CD1c-positive myeloid dendritic cell (primary cell): ENCODE measurements around the gene NQO2.

Experiments used
- DNase-seq: peaks from one replicate; pipeline ENCODE4 v3.0.0-alpha.2; 2016; ENCODE audit errors: extremely low spot score

The NQO2 gene

DNA sequence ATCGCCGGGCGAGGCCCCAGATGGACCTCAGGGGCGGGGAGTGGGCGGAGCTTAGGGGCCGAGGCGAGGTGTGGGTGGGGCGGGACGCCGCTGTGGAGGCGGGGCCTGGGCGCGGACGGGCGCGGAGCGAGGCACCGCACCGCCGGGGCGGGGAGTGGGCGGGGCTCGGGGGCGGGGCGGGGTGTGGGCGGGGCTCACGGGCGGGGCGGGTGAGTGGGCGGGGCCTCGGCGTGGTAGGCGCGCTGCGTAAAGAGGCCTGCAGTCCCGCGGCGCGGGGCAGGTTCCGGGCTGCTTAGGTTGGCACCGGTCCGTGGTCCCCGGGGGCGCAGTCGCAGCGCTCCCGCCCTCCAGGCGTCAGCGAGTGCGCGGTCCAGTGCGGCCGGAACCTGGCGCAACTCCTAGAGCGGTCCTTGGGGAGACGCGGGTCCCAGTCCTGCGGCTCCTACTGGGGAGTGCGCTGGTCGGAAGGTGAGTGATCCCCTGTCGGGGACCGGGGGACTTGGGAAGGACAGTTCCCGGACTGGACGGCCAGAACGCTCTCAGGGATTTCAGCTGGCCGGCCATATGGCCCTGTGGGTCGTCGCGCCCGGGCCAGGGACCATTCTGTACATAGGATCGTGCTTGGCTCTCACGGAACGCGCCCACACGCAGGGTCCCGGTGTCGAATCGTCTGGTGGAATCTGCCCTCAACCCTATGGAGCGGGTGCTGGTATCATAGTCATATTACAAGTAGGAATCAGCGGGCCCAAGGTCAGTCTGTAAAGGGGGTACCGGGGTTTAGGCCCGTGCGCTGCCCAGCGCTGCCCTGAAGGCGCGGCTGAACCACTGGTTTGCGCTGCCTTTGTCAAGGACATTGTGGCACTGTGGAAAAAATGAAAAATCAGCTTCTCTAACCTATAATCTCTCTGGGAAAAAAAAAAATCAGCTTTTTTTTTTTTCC is at the start of gene NQO2:
Gene NQO2, plus strand, starts transcription at position 277 of the 940 bp plus-strand sequence. CDS start 6,659 bp downstream, outside the sequence.
- peak; percentile 88 for DNase-seq

- no peak for DNase-seq
Observed at GRCh38 chr6:2950713-2951112, 49.0 kb upstream of the NQO2 start.

GRCh38 chr6:2951728-2952127 is 48.0 kb upstream of the NQO2 start:
- DNase-seq, result peak; percentile 89

GRCh38 chr6:2952557-2953095 is 47.1 kb upstream of the NQO2 start:
- DNase-seq, result peak; percentile 70

GRCh38 chr6:2953098-2953497 is 46.6 kb upstream of the NQO2 start:
- no peak for DNase-seq

DNA sequence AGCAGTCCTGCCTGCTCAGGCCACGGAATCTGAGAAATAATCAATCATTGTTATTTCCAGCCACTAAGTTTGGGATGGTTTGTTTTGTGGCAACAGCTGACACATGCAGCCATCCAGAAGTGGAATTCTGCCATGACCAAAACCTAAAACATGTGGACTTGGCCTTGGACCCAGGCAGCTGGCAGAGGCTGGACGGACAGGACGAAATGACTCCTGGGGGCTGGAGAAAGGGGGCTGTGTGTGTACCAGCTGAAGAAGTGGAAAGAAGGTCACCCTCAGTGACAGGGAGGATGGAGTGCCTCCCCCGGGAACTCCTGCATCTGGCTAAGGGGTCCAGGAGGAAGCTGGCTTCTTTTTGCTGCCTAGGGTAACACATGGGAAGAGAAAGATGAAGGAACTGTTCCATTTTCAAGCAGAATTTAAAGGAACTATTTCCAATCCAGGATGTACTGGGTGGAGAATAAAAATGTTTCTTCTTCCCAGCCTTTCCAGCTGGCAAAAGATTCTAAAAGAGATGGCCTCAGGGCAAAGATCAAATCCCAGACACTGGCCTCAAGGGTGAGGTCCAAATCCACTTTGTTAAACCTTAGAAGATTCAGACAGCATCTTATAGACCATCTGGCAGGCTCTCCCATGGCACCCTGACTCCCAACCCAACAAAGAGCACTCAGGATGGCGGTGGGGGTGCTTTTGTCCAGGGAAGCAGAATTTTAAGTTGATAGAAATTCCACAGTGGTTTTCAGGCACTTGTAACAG is 42.6 kb upstream of the NQO2 start:
- DNase-seq, result no peak

DNA sequence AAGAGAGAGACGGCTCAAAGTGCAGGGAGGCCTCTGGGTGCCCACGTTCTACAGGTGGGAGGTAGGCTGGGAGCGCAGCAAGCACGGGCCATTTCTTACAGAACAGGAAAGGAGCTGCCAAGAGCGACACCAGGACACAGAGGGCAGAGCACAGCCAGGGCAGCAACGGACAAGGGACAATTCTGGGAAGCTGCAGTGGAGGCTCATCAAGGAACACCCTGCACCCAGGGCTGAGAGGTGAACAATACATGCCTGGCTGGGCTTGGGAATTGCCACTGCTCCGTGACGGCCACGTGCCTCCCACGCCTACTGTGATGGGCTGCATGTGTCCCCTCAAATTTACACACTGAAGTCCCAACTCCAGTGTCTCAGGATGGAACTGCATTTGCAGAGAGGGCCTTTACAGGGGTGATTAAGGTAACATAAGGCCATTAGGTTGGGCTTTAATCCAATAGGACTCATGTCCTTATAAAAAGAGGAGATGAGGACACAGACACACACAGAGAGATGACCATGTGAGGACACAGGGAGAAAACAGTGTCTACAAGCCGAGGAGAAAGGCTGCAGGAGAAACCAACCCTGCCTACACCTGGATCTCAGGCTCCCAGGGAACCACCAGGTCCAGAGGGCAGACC is 41.9 kb upstream of the NQO2 start:
- no peak for DNase-seq

- DNase-seq, result peak; percentile 62
Observed at GRCh38 chr6:2958331-2958711, 41.4 kb upstream of the NQO2 start.

DNA sequence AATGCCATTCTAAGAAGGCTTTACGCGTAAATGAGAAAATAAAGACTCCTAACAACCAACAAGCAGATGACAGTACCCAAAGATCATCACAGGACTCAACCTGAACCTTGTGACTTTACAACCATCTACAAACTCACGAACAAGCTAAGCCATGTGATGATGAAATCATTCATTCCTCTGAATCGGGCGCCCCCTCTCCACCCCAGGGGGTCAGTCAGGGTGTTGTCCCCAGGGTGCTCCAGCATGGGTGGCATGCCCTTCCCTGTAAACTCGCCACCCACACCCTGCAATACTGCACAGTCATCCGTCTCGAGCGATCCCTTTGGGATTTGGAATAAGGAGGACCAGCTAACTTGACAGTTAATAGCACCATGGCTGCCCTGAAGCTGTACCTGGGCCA is 40.9 kb upstream of the NQO2 start:
- peak; percentile 40 for DNase-seq

DNA sequence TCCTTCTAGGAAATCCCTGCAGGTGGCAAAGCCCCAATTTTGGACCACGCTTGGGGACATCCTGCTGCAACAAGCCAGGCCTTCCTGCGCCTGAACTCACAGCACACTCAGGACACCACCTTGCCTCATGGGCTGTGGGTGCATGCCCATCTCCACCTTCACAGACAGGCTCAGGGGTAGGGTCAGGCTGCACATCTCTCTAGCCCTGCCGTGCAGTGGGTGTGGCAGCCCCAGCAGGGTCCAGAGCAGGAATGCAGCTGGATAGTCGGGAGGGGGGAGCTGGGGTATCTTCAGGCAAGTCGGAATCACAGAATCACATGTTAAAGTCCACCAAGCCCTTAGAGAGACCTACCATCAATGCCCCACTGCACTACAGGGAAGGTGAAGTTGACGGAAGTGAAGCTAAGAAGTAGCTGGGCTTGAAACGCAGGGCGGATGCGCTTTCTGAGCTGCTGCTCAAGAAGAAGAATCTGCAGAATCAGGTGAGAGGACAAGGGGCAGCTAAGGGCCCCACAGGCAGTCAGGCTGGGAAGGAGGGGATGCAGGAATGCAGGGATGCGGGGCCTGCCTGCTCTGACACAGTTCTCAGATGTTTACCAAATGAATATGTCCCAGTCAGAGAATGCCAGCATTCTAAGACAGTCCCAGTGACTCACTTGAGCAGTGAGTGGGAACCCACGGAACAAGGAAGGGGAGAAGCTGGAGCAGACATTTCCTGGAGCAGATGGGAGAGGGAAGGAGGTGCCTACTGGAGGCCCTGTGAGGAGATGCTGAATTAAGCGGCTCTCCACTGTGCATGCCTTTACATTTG is 39.6 kb upstream of the NQO2 start:
- peak; percentile 23 for DNase-seq

DNA sequence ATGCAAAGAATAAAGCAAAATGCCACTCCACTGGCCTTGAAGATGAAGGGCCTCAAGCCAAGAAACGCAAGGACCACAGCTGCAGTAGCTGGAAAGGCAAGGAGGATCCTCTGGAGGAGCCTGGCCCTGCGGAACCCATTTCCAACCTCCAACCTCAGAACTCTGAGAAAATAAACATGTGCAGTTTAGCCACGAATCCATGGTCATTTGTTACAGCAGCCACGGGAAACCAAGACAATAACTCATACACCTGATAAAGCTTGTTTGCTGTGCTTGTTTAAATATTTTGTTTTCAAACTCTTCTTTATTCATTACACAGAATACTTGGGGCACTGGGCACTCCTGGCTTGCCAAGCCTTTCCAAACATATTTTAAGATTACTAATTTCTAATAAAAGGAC is 38.8 kb upstream of the NQO2 start:
- DNase-seq, result no peak

GRCh38 chr6:2961506-2961905 is 38.2 kb upstream of the NQO2 start:
- no peak for DNase-seq

- DNase-seq, result peak; percentile 17
Observed at GRCh38 chr6:2962004-2962403, 37.7 kb upstream of the NQO2 start.

- no peak for DNase-seq
Observed at GRCh38 chr6:2962636-2963035, 37.1 kb upstream of the NQO2 start.

GRCh38 chr6:2963756-2964155 is 35.9 kb upstream of the NQO2 start:
- no peak for DNase-seq

- DNase-seq, result no peak
Observed at GRCh38 chr6:2964793-2965505, 34.7 kb upstream of the NQO2 start.

DNA sequence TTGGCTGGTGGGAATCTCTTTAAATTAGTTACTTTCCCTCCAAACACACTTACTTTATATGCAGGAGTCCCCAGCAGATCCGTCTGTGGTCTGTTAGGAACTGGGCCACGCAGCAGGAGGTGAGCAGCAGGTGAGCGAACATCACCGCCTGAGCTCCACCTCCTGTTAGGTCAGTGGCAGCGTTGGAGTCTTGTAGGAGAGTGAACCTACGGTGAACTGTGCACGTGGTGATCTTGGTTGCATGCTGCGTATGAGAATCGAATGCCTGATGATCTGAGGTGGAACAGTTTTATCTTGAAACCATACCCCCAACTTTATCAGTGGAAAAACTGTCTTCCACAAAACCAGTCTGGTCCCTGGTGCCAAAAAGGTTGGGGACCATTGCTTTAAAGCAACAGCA is 33.3 kb upstream of the NQO2 start:
- DNase-seq, result no peak

GRCh38 chr6:2967936-2968335 is 31.8 kb upstream of the NQO2 start:
- DNase-seq, result no peak

GRCh38 chr6:2968600-2969135 is 31.0 kb upstream of the NQO2 start:
- no peak for DNase-seq

GRCh38 chr6:2969549-2969948 is 30.1 kb upstream of the NQO2 start:
- no peak for DNase-seq
